Brain pericyte (primary cell): Measurements from ENCODE around the gene RETREG1.
"Not testable (repeated sequence)": the region's sequence is repeated elsewhere in the genome, so short reads cannot be mapped to it uniquely, and the experiment has no call there.

ENCODE experiments used
- DNase-seq: peaks from one replicate; pipeline ENCODE4 v3.0.0-alpha.2; 2012; ENCODE audit warnings: low read depth, low spot score

RETREG1 gene

GRCh38 chr5:16616536-16617273, at the start of gene RETREG1:
TSS of gene RETREG1 (minus strand) at chr5:16616997. CDS start at chr5:16616971, 26 bp downstream.
- no peak for DNase-seq

GRCh38 chr5:16666130-16666882, 49.5 kb upstream of the RETREG1 start:
- DNase-seq, result no peak

GRCh38 chr5:16665601-16666000, 48.8 kb upstream of the RETREG1 start:
- DNase-seq, result no peak

GRCh38 chr5:16664368-16664767, 47.6 kb upstream of the RETREG1 start:
- DNase-seq, result no peak

- no peak for DNase-seq
These were observed 47.0 kb upstream of the RETREG1 start for GRCh38 chr5:16663840-16664239.

- no peak for DNase-seq
These were observed 44.9 kb upstream of the RETREG1 start for GRCh38 chr5:16661713-16662112.

- no peak for DNase-seq
These were observed 44.2 kb upstream of the RETREG1 start for GRCh38 chr5:16660982-16661381.

GRCh38 chr5:16659536-16659935, 42.7 kb upstream of the RETREG1 start:
- no peak for DNase-seq

GRCh38 chr5:16656561-16657191, 39.9 kb upstream of the RETREG1 start:
- DNase-seq, result no peak

- no peak for DNase-seq
These were observed 38.0 kb upstream of the RETREG1 start for GRCh38 chr5:16654647-16655334.

- not testable (repeated sequence) for DNase-seq
These were observed 31.9 kb upstream of the RETREG1 start for GRCh38 chr5:16648739-16649138.

- DNase-seq, result no peak
These were observed 27.6 kb upstream of the RETREG1 start for GRCh38 chr5:16644301-16644889.

- DNase-seq, result no peak
These were observed 26.1 kb upstream of the RETREG1 start for GRCh38 chr5:16642867-16643266.

- no peak for DNase-seq
These were observed 22.4 kb upstream of the RETREG1 start for GRCh38 chr5:16639206-16639605.

GRCh38 chr5:16628376-16628775, 11.6 kb upstream of the RETREG1 start:
- no peak for DNase-seq

GRCh38 chr5:16626696-16627264, 10.0 kb upstream of the RETREG1 start:
- no peak for DNase-seq

- DNase-seq, result no peak
These were observed 8.3 kb upstream of the RETREG1 start for GRCh38 chr5:16625096-16625495.

- DNase-seq, result no peak
These were observed 2.3 kb upstream of the RETREG1 start for GRCh38 chr5:16619136-16619535.

GRCh38 chr5:16618138-16618897, 1.5 kb upstream of the RETREG1 start:
- DNase-seq, result no peak

GRCh38 chr5:16617274-16617968, 624 bp upstream of the RETREG1 start:
- no peak for DNase-seq
